GM12878 (cell line): ENCODE results near the gene PAX7. TPM values are rescaled to one million over a fixed set of nuclear protein-coding genes. Genes with fewer than 3 reads are reported as not detected.

Experiments used
- ATAC-seq: fragments of 200-7000 bp; cut with Tn5 transposase; 3 replicates; pipeline ENCODE4 v1.9.1; 2020; ENCODE audit warnings: mild to moderate bottlenecking, moderate library complexity
- BruUV-seq: library from RNA; stranded (reverse); fragments of 400-500 nt; replicated peaks from 2 replicates; lab custom pipeline; 2021; lab: Mats Ljungman, UMichigan
- CTCF ChIA-PET: fragments of 300-600 bp; sonication (Branson Sonifier 250); formaldehyde crosslinking; extraction: SDS; loops from one replicate; lab custom pipeline; 2021; ENCODE audit warnings: inconsistent platforms; lab: Yijun Ruan, JAX
- POLR2A ChIA-PET: fragments of 350-600 bp; formaldehyde crosslinking; extraction: SDS; loops from one replicate; lab custom pipeline; 2021; ENCODE audit warnings: inconsistent platforms; lab: Charles Lee
- RAD21 ChIA-PET: fragments of 300-600 bp; sonication (Branson Sonifier 250); formaldehyde crosslinking; loops from one replicate; lab custom pipeline; 2023; ENCODE audit warnings: antibody characterized with exemption; ENCODE audit not compliant: unreplicated experiment; lab: Charles Lee
- SMC1A ChIA-PET: fragments of 300-600 bp; sonication (Branson Sonifier 250); formaldehyde crosslinking; loops from one replicate; lab custom pipeline; 2023; ENCODE audit not compliant: unreplicated experiment, uncharacterized antibody; lab: Charles Lee
- DNase-seq: peaks from one replicate; pipeline ENCODE4 v3.0.0-alpha.2; 2011; ENCODE audit warnings: low read depth, low spot score
- FAIRE-seq: peaks from 3 replicates; lab custom pipeline; 2011; peaks lifted over from hg19 to GRCh38; lab: Jason Lieb, UNC
- H2AFZ ChIP-seq: 2 replicates; pipeline ENCODE4 v1.6.0; 2011; ENCODE audit warnings: low read depth, low read length, control low read depth; ENCODE audit not compliant: control insufficient read depth
- H3K27ac ChIP-seq: 2 replicates; pipeline ENCODE4 v1.5.1; 2011; ENCODE audit warnings: control low read depth; ENCODE audit not compliant: control insufficient read depth, insufficient read depth
- H3K27me3 ChIP-seq, 2 experiments: replicated peaks in 1 of 2; 2 replicates each; pipeline versions ENCODE4 v1.6.0 to v1.6.1; 2011; ENCODE audit warnings: low read length in 1 of 2; ENCODE audit not compliant: control insufficient read depth in 2 of 2, insufficient read depth in 2 of 2
- H3K36me3 ChIP-seq, 2 experiments: 2 replicates each; pipeline ENCODE4 v1.5.1; 2011; ENCODE audit warnings: low read length in 1 of 2; ENCODE audit not compliant: control insufficient read depth in 2 of 2, insufficient read depth in 2 of 2
- H3K4me1 ChIP-seq: 2 replicates; pipeline ENCODE4 v1.6.1; 2011; ENCODE audit warnings: mild to moderate bottlenecking, low read length, moderate library complexity, mixed read lengths; ENCODE audit not compliant: control insufficient read depth, insufficient read depth
- H3K4me2 ChIP-seq: 2 replicates; pipeline ENCODE4 v1.6.0; 2011; ENCODE audit warnings: control low read depth; ENCODE audit not compliant: control insufficient read depth, insufficient read depth
- H3K4me3 ChIP-seq: fragments of 200-600 bp; sonication (generic); 2 replicates; pipeline ENCODE4 v1.5.1; 2016
- H3K79me2 ChIP-seq: 2 replicates; pipeline ENCODE4 v1.6.0; 2011; ENCODE audit warnings: low read length; ENCODE audit not compliant: control insufficient read depth, insufficient read depth
- H3K9ac ChIP-seq: 2 replicates; pipeline ENCODE4 v1.8.0; 2011; ENCODE audit warnings: low read length, control low read depth, mixed read lengths; ENCODE audit not compliant: control insufficient read depth, insufficient read depth
- H3K9me3 ChIP-seq: replicated peaks from 3 replicates; pipeline ENCODE4 v1.5.1; 2011; ENCODE audit warnings: mild to moderate bottlenecking, low read length; ENCODE audit not compliant: control insufficient read depth, insufficient read depth
- H4K20me1 ChIP-seq: 2 replicates; pipeline ENCODE4 v1.6.0; 2011; ENCODE audit not compliant: control insufficient read depth, insufficient read depth
- EGR1 ChIP-seq, 2 experiments: IDR thresholded peaks; 1 replicate in 1 of 2; 2 replicates in 1 of 2; pipeline ENCODE4 v1.6.1; 2011 to 2012; ENCODE audit warnings: low read depth in 2 of 2, low read length in 2 of 2, borderline replicate concordance in 1 of 2, mild to moderate bottlenecking in 1 of 2, moderate library complexity in 1 of 2
- ELK1 ChIP-seq: IDR thresholded peaks from 2 replicates; pipeline ENCODE4 v1.6.1; 2012; ENCODE audit warnings: low read depth, low read length, improper control_type of control experiment
- FOXM1 ChIP-seq: IDR thresholded peaks from 2 replicates; pipeline ENCODE4 v1.6.1; 2012; ENCODE audit warnings: low read depth, mild to moderate bottlenecking, inconsistent platforms, low read length, moderate library complexity
- HCFC1 ChIP-seq: fragments of 150-350 bp; IDR thresholded peaks from 2 replicates; pipeline ENCODE4 v1.6.1; 2014; ENCODE audit warnings: low read length
- MAX ChIP-seq: IDR thresholded peaks from 2 replicates; pipeline ENCODE4 v1.6.1; 2012; ENCODE audit warnings: low read depth, low read length, improper control_type of control experiment
- NR2C1 ChIP-seq: fragments of 450-650 bp; IDR thresholded peaks from 2 replicates; pipeline ENCODE4 v1.6.1; 2017; ENCODE audit warnings: antibody characterized with exemption, mild to moderate bottlenecking, moderate library complexity
- PAX8 ChIP-seq: fragments of 450-650 bp; IDR thresholded peaks from 2 replicates; pipeline ENCODE4 v1.6.1; 2017; ENCODE audit warnings: mild to moderate bottlenecking, moderate library complexity
- POLR2A ChIP-seq: IDR thresholded peaks from 2 replicates; pipeline ENCODE4 v1.6.1; 2011; ENCODE audit warnings: low read depth, mild to moderate bottlenecking, low read length
- POLR2AphosphoS2 ChIP-seq: IDR thresholded peaks from 2 replicates; pipeline ENCODE4 v1.6.1; 2011; ENCODE audit warnings: low read depth, mild to moderate bottlenecking, low read length, improper control_type of control experiment, moderate library complexity
- PRDM15 ChIP-seq: fragments of 450-650 bp; formaldehyde crosslinking; IDR thresholded peaks from 2 replicates; pipeline ENCODE4 v1.4.0; 2020; ENCODE audit warnings: mild to moderate bottlenecking, moderate library complexity
- RELA ChIP-seq: fragments of 450-650 bp; IDR thresholded peaks from 2 replicates; pipeline ENCODE4 v1.8.0; 2014; ENCODE audit warnings: borderline replicate concordance; ENCODE audit not compliant: partially characterized antibody
- SREBF1 ChIP-seq: IDR thresholded peaks from 2 replicates; pipeline ENCODE4 v1.6.1; 2012; ENCODE audit warnings: mild to moderate bottlenecking, low read length
- TCF12 ChIP-seq: IDR thresholded peaks from 2 replicates; pipeline ENCODE4 v1.6.1; 2011; ENCODE audit warnings: low read depth, mild to moderate bottlenecking, low read length
- YY1 ChIP-seq: IDR thresholded peaks from 2 replicates; pipeline ENCODE4 v1.6.1; 2011; ENCODE audit warnings: low read depth, mild to moderate bottlenecking, low read length
- WGBS: methylation state at CpG from one replicate; pipeline ENCODE4 v1.1.6; 2016; ENCODE audit warnings: low lambda C conversion rate; ENCODE audit not compliant: insufficient replicate concordance, insufficient coverage; ENCODE audit errors: missing lambda C conversion rate; 5-methylcytosine and 5-hydroxymethylcytosine counted together
- in situ Hi-C: fragments of 300-500 bp; cut with MboI; formaldehyde crosslinking; loops from 9 replicates; pipeline ENCODE4 v1.14.3; 2018; ENCODE audit warnings: mixed read lengths
- intact Hi-C: fragments of 100-400 bp; cut with micrococcal nuclease; formaldehyde crosslinking; loops from one replicate; pipeline ENCODE4 v1.14.2; 2022; ENCODE audit not compliant: unreplicated experiment
- polyA plus RNA-seq, 11 experiments: library from polyadenylated mRNA; depleted of rRNA in 4 of 11; unstranded in 6 of 11; stranded (reverse) in 5 of 11; fragments of >200 nt; fragmentation: Nextera tagmentation in 4 of 11; fragmentation: Illumina TruSeq in 1 of 11; extraction: Ambion mirVana in 4 of 11; extraction: Trizol in 1 of 11; gene quantifications; 1 replicate in 1 of 11; 2 replicates in 10 of 11; pipeline versions ENCODE4 v1.2.1 to v1.2.3, GENCODE V29; 2011 to 2016; ENCODE audit warnings: inconsistent platforms in 2 of 11, missing spikeins in 2 of 11, low read depth in 1 of 11
- total RNA-seq, 4 experiments: library from RNA; depleted of rRNA in 3 of 4; stranded (reverse); fragments of >200 nt in 3 of 4; fragmentation: Illumina TruSeq in 1 of 4; extraction: Trizol in 1 of 4; gene quantifications; 2 replicates each; pipeline versions ENCODE4 v1.2.1 to v1.2.3, GENCODE V29; 2013 to 2021

Gene PAX7
- total and polyA plus RNA-seq, 10 of the 15 experiments (the other 5 are each of a cell fraction or from before 2014, with no cell fraction given) = not detected

GRCh38 chr1:18793164-18793563, 162.5 kb downstream of the PAX7 start:
- no peak for FAIRE-seq
- SMC1A ChIA-PET = no interaction called here

GRCh38 chr1:18794051-18794450, 163.4 kb downstream of the PAX7 start:
- H3K27me3 ChIP-seq = peaks cover 0 to 4% of the 10 kb centered on the region in 2 experiments; a peak in 3 of 4 replicates
- H4K20me1 ChIP-seq = no peaks in the 10 kb centered on the region
- DNase-seq (no peak), ATAC-seq (no peak), FAIRE-seq (no peak)
- BruUV-seq = no TSS peak
- in situ Hi-C loops (no loop called here), intact Hi-C loops (no loop called here)
- RAD21 ChIA-PET = no interaction called here
- no peak overlapping the region for H3K27ac ChIP-seq
- H2AFZ ChIP-seq = no peak overlapping the region
- H3K9me3 ChIP-seq = no peaks in the 10 kb centered on the region
- SMC1A ChIA-PET = no interaction called here
- H3K4me3 ChIP-seq = no peak overlapping the region
- POLR2A ChIA-PET = no interaction called here
- H3K4me1 ChIP-seq = no peaks in the 10 kb centered on the region
- WGBS = 25% methylated on average over 10 of the region's 10 CpGs
- no peaks in the 10 kb centered on the region for H3K36me3 ChIP-seq
- H3K9ac ChIP-seq = no peak overlapping the region
- H3K4me2 ChIP-seq = no peak overlapping the region
- no peaks in the 10 kb centered on the region for H3K79me2 ChIP-seq
- CTCF ChIA-PET = no interaction called here
- TF ChIP-seq TCF12 (no peak), POLR2AphosphoS2 (no peak), PAX8 (no peak), FOXM1 (no peak), SREBF1 (no peak), NR2C1 (no peak), EGR1 (IDR thresholded peaks at IDR 0.05; ENCODE audit: borderline replicate concordance in 1 of 2, low read depth in 2 of 2, low read length in 2 of 2) (no peak), YY1 (no peak), POLR2A (no peak), PRDM15 (CRISPR knock-in tag) (no peak), ELK1 (no peak), RELA (no peak), HCFC1 (no peak), MAX (no peak)

More at GRCh38 chr1:18793164-18793563, 162.5 kb downstream of the PAX7 start:
- ChIA-PET RAD21 (no interaction called here), POLR2A (no interaction called here)
- intact Hi-C loops = no loop called here
- Histone ChIP-seq H3K36me3 (no peaks in the 10 kb centered on the region), H3K4me1 (no peaks in the 10 kb centered on the region), H3K9ac (no peak overlapping the region), H2AFZ (no peak overlapping the region), H4K20me1 (no peaks in the 10 kb centered on the region), H3K79me2 (no peaks in the 10 kb centered on the region)
- BruUV-seq = no TSS peak
- no peak for ATAC-seq
- TF ChIP-seq NR2C1 = no peak
- TF ChIP-seq, all 136 proteins: peak for 0
- no peaks in the 10 kb centered on the region for H3K9me3 ChIP-seq
- peaks cover 0 to 4% of the 10 kb centered on the region in 2 experiments; a peak in 2 of 4 replicates for H3K27me3 ChIP-seq
- CTCF ChIA-PET = interaction anchor here (0.6 kb wide), 1 partner anchor 567 kb away, joined by 3 read pairs; no protein-coding TSS in a partner anchor
- no peak for DNase-seq
- no peak overlapping the region for H3K4me3 ChIP-seq
- no peak overlapping the region for H3K27ac ChIP-seq
- in situ Hi-C loops = no loop called here
- H3K4me2 ChIP-seq = no peak overlapping the region
- WGBS = 30% methylated on average over 10 of the region's 10 CpGs
